GM12875 (cell line): ENCODE measurements around the gene ADAM30.

Source experiments
- H3K4me3 ChIP-seq: one replicate; pipeline ENCODE4 v1.5.1; 2011; ENCODE audit warnings: low read depth, low read length, control low read depth
- TF ChIP-seq, protein P1 (sequence below): IDR thresholded peaks from 2 replicates; pipeline ENCODE4 v1.5.1; 2011; ENCODE audit warnings: low read depth, mild to moderate bottlenecking, control low read depth, inconsistent platforms, low read length, moderate library complexity, borderline replicate concordance; ENCODE audit not compliant: insufficient read depth

Gene ADAM30

DNA sequence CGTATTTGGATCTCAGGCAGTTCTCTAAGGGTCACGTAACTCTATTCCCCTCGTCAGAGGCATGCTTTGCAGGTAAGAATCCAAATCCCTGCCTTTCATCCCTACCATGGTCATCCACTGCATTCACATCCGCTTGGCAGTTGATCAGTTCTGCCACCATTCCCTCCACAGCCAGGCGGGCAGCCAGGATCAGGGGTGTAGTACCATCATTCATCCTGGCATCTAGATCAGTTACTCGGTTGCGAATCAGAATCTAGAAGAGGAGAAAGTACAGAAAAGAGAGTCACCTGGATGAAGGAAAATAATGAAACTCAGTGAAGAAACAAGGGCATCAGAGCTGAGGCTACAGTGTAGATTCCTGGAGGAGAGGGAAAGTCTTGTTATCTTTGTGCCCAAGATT, 22.0 kb upstream of the ADAM30 start:
- TF ChIP-seq, protein P1, sequence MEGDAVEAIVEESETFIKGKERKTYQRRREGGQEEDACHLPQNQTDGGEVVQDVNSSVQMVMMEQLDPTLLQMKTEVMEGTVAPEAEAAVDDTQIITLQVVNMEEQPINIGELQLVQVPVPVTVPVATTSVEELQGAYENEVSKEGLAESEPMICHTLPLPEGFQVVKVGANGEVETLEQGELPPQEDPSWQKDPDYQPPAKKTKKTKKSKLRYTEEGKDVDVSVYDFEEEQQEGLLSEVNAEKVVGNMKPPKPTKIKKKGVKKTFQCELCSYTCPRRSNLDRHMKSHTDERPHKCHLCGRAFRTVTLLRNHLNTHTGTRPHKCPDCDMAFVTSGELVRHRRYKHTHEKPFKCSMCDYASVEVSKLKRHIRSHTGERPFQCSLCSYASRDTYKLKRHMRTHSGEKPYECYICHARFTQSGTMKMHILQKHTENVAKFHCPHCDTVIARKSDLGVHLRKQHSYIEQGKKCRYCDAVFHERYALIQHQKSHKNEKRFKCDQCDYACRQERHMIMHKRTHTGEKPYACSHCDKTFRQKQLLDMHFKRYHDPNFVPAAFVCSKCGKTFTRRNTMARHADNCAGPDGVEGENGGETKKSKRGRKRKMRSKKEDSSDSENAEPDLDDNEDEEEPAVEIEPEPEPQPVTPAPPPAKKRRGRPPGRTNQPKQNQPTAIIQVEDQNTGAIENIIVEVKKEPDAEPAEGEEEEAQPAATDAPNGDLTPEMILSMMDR: no peak
- H3K4me3 ChIP-seq: no peak overlapping the region

DNA sequence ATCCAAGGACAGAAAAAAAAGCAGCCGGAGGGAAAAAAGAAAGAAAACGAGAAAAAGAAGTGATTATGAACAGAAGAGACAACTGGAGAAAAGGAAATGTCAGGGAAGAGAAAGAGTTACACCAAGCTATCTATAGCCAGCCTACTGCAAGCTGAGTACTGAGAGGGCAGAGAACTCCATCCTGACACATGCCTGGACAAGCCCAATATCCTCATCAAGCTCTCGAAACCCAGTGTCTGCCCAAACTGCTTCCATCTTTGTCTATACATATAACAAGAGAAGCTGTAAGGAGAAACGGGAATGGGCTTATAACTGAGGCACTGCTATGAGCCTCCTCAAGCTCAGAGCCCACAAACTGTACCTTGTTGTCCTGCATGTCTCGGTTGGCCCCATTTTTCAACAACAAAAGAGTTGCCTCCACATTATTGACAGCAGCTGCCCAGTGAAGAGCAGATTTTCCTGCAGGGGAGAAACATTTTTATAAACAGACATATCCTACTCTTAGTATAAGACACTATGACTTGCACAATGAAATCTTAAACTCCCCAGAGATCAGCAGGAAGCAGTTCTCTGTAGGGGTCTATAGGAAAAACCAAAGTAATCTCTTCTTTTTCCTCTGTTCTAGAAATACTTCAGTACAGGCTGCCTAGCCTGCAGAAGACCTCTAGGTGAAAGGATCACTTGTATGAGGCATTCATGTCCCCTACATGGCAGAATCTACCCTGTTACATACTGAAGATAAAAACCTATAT, 21.2 kb upstream of the ADAM30 start:
- no peak overlapping the region for H3K4me3 ChIP-seq
- TF ChIP-seq, protein P1: no peak

DNA sequence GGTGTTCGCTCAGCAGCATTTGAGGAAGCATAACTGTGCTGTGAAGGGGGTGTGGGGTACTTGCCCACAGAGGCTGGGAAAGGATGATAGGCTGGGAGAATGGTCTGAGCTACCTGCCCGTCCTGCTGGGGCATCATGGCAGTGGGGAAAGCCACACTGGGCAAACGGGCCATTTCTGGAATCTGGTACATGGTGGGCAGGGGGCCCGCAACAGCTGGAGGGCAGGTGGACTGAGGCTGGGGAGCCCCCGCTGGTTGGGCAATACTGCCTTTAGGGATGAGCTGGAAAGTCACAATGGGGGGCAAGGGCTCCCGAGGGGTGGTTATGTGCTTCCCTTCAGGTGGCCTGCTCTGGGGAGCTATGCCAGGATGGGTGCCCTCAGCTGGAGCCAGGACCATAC, 19.2 kb upstream of the ADAM30 start:
- H3K4me3 ChIP-seq: no peak overlapping the region
- TF ChIP-seq, protein P1: no peak

DNA sequence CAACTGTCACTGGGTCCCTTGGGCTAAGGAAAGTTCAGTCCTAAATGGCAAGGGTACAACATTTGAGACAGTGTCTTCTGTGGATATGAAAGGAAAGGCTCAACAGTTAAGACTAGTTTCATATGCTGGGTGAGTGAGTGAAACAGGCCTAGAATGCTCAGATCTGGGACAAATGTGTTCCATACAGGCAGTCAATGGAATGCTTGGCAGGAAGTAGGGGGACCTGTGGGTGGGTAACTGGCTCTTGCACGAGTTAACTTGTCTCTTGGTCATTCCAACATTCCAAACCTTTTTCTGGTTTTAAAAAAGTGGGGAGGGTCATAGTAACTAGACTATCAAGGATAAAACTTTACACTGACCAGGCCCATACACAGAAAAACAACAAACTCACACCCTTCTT, 17.8 kb upstream of the ADAM30 start:
- H3K4me3 ChIP-seq: no peak overlapping the region
- TF ChIP-seq, protein P1: no peak

DNA sequence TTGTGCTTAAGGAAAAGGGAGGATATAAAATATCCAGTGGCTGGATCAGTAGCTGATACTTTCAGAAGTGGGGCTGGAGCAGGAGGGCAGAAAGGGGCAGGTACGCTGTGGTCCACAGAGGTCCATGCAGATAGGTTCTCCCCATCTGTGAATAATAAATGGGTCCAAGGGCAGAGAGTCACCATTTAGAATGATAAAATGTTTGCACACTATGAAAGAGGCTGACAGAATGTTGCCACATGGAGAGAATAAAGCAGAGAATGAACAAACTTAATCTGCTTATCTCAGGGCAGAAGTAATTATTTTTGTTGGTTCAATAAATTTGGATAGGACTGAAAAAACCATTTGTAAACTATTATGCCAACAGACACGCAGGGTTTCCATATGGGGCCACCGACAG, 16.6 kb upstream of the ADAM30 start:
- TF ChIP-seq, protein P1: no peak
- no peak overlapping the region for H3K4me3 ChIP-seq

DNA sequence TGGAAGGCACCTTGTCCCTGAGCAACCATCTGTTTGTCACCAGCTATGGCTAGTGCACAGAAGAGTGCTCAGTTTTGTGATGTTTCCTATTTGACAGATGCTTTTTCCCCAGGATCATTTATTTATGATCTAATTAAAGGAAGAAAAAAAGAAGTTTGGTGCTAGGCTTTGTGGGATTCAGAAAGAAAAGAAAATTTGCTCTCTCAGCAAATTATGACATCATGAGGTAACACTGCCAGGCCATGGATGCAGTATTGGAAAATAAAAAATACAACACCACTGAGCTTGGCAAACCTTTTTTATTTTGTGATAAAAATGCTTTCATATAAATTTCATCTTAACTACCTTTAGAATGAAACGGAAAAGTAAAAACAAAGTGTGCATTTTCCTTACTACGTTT, 15.5 kb upstream of the ADAM30 start:
- TF ChIP-seq, protein P1: no peak
- no peak overlapping the region for H3K4me3 ChIP-seq

DNA sequence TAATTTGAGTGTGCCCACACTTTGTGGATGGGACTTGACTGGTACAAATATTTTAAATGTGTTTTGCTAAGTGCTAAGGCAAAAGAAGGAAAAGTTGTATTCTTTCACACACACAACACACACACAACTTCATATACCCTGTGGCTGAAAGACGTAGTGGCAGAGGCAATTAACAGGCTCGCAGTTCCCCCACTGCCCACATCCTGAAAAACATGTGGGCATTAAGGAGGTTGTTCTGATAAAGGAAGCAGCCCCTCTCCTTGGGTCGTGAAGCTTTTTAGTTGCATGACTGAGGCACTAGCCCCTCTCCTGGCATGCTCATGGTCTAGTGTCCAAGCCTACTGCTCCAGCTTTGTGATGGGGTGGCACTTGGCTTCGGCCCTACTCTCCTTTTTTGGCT, 14.3 kb upstream of the ADAM30 start:
- TF ChIP-seq, protein P1: no peak
- no peak overlapping the region for H3K4me3 ChIP-seq
